ENCODE data around the gene PPP1R12A.
"Not testable (repeated sequence)": the region's sequence is repeated elsewhere in the genome, so short reads cannot be mapped to it uniquely, and the experiment has no call there.

The PPP1R12A gene

GRCh38 chr12:79935021-79935623 lies at the start of gene PPP1R12A:
Gene PPP1R12A, minus strand, starts transcription at chr12:79935097. Its CDS starts 166 bp downstream, at chr12:79934931.
- peak; percentile 91 for DNase-seq

GRCh38 chr12:79983986-79984620 lies 49.2 kb upstream of the PPP1R12A start:
- DNase-seq: no peak

DNA sequence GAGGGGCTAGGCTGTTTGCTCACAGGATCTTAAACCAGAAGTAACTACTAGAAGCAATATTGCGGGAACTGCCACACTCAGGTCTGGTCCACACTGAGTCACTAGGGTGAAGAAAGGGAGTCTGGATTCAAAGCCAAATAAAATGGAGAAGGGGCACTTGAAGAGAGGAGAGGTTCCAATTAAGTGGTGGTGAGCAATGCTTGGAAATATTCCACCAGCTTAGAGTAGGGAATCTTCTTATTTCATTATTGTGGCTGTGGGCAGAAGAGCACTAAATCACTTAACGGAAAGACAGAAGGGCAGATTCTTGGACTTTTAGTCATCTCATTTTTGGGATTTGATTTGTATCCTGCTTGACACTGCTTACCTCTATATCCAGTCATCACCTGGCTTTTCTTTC lies 48.6 kb upstream of the PPP1R12A start:
- peak; percentile 29 for DNase-seq

DNA sequence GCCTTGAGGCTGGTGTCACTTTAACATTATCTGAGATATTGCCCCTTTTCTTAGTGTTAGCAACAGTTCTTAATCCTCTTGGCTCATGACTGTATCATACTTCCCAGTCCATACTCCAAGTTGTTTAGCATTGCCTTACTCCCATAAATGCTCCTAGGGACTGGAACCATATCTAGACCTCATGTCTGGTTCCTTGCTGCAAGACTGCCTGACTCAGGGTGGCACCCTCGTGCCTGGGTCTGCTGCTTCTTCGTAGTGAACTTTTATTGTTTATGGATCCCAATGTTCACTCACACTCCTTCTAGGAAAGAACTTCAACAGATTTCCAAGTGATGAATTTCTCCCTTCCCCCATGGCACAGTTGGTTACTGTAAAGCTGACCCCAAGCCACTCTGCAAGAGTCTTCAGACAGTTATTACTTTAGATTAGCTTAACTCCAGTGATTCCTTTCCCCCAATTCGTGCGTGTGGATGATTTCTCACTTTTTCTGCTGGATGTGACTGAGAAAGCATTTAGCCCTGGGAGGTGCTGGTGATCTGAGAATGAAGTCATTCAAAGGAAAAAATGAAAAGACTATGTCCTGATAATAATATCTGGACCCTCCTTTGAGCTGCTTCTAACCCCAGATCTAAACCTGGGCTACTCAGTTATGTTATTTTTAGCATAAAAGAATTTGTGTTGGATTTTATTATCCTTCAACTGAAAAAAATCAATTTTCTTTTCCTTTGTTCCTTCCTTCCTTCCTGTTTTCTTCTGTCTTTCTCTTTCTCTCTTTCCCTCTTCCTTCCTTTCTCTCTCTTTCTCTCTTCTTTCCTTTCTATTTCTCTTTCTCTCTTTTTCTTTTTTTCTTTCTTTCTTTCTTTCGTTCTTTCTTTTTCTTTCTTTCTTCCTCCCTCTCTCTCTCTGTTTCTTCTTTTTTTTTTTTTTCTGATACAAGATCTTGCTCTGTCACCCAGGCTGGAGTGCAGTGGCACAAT lies 47.5 kb upstream of the PPP1R12A start:
- DNase-seq: no peak

DNA sequence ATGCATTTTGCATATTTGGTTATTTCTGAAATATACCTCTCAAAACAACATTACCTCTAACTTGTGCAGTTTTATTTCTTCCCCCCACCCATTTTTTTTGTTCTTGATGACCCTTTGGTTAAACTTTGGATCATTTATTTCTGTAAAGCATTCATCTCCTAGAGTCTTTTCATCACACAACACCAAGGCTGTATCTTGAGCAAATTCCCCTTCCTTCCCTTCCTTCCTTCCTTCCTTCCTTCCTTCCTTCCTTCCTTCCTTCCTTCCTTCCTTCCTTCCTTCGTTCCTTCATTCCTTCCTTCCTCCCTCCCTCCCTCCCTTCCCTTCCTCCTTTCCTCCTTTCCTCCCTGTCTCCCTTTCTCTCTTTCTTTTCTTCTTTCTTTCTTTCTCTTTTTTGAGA lies 43.8 kb upstream of the PPP1R12A start:
- no peak for DNase-seq

- not testable (repeated sequence) for DNase-seq
Observed at GRCh38 chr12:79977856-79978460, 43.1 kb upstream of the PPP1R12A start.

DNA sequence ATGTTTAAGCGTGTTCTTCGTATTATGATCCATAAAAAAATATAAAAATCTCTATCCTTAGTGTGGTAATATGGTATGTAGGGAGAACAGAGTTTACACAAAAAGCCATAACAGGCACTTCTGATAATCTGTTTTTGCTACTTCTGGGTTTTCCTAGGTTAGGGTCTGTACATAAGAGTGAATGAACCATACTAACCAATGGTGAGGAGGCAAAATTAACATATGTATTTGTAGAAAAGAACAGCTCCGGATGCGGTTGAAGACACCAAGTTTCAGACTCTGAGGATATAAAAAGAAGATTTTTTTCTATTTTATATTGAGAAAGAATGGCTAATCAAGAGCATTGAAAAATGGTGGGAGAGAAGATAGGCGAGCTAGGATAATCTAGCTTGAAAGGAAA lies 40.2 kb upstream of the PPP1R12A start:
- DNase-seq: no peak

DNA sequence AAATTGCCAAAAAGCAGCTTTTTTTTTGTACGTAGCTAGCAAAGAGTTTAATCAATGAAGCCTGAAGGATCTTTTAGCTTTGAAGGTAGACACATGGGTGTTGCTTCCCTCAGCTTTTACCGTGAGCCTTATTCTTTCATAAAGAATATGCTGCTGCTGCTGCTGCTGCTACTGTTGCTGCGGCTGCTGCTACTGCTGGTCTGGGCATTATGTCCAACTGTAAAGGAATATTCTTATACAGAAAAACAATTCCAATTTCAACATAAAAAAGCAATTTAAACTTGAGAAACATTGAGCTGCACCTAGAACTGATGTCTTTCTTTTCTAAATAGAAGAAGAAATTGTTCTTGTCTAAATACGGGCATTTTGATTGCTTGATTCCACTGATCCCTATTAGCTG lies 38.9 kb upstream of the PPP1R12A start:
- DNase-seq: no peak

GRCh38 chr12:79964100-79964627 lies 29.3 kb upstream of the PPP1R12A start:
- DNase-seq: no peak

DNA sequence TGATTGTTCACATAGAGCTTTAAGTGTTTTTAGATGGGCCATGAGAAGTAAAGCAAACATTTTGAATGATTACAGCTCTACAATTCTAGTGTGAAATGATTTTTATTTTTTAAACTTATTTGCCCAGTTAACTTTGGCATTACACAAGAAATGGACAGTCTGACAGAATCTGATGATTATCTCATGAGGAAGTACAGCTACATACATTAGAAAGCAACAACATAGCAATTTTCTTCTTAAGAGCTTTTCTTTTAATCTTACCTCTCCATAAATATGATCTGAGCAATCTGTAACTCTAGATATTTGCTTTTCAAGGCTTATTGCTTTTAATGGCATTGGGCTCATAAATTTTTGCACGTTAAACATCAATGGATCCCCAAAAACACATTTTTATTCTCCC lies 26.5 kb upstream of the PPP1R12A start:
- no peak for DNase-seq

DNA sequence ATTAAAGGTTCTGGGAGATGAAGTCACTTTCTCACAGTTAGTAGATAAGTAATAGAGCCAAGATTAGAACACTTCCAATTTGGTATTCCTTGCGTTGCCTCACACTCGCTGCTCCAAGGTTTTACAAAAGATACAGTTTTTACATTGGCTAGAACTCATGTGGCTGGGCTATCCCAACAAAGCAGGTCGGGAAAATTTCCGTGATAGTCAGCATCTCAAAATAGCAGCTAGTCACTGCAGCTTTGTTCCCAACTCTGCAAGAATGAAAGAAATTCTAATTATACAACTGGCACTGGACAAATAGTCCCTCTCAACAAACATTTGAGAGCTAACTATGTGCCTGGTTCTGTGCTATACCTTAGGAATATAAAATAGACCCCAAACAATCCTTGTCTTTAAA lies 24.6 kb upstream of the PPP1R12A start:
- no peak for DNase-seq

GRCh38 chr12:79956896-79957295 lies 22.0 kb upstream of the PPP1R12A start:
- DNase-seq: no peak

DNA sequence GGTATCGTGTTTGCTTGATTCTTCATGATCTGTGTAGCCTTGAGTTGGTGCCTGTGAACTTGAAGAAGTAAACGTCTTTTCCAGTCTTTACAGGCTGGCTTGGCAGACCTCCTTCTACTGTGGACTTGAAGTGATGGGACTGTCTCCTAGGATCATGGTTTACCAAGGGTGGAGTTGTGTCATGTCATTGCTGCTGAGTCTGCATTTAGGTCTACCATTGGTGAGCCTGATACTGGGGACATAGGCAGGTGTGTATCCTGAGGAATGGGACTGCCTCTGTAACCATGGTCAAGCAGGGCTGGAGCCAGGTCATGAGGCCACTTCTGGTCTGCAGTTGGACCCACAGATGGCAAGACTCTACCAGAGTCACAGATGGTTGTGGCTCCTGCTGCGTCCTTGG lies 20.7 kb upstream of the PPP1R12A start:
- no peak for DNase-seq

DNA sequence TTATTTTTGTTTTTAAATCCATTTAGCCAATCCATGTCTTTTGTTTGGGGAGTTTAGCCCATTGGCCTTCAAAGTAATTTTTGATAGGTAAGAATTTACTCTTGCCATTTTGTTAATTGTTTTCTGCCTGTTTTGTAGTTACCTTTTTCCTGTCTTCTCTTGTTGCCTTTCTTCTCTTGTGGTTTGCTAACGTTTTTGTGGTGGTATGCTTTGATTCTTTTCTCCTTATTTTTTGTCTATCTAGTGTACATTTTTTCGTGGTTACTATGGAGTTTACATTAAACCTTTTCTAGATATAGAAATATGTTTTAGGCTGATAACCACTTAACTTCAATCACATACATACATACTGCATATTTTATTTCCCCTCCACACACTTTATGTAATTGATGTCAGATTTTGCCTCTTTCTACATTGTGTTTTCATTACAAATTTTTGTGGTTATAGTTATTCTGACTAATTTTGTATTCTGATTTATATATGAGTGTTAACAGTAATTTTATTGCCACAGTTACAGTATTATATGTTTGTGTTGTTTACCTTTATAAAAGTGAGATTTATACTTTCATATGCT lies 19.2 kb upstream of the PPP1R12A start:
- no peak for DNase-seq

GRCh38 chr12:79949098-79949497 lies 14.2 kb upstream of the PPP1R12A start:
- DNase-seq: no peak

DNA sequence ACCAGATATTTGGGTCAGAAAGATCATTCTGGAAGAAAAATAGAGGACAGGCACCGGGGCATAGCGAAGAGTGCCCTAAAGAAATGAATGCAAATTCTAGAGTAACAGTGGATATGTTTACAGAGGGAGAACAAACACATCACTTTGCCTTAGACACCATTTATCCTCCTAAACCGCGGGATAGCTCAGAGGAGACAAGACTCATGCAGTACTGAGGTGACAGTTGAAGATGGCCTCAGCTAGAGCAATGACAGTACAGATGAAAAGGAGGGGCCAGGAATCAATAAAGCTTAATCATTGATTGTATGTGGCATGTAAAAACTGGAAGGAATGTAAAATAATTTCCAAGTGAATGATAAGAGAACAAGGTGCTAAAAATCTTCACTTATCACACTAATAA lies 10.5 kb upstream of the PPP1R12A start:
- no peak for DNase-seq

GRCh38 chr12:79944565-79944964 lies 9.7 kb upstream of the PPP1R12A start:
- DNase-seq: no peak

DNA sequence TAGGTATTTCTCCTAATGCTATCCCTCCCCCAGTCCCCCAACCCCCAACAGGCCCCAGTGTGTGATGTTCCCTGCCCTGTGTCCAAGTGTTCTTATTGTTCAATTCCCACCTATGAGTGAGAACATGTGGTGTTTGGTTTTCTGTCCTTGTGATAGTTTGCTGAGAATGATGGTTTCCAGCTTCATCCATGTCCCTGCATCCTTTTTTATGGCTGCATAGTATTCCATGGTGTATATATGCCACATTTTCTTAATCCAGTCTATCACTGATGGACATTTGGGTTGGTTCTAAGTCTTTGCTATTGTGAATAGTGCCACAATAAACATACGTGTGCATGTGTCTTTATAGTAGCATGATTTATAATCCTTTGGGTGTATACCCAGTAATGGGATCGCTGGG lies 7.9 kb upstream of the PPP1R12A start:
- DNase-seq: not testable (repeated sequence)

DNA sequence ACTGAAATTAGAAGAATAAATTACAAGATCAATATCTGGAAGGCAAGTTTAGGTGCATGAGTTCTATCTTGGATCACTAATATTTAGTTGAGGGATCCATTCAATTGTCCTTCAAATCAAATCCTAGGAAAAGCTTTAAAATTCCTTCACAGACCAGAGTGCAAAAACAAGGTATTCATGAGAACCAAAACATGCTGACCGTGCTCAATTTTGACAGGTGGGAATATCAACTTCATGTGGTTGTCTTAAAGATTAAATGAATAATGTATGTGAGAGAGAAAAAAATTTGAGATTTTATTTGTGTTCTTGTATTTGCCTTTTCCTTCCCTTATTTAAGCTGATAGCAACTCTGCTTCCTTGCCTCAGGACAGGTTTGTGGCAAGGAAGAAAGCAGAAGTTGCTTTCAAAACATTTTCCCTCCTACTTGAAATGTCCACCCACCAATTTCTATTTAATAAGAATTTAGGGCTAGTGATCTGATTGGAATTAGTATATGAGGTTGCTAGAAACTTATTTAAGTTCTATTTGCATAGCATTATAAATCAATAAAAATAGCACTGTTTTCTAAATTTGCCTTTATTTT lies 4.9 kb upstream of the PPP1R12A start:
- no peak for DNase-seq

GRCh38 chr12:79938843-79939242 lies 3.9 kb upstream of the PPP1R12A start:
- no peak for DNase-seq

- no peak for DNase-seq
Observed at GRCh38 chr12:79936670-79937069, 1.8 kb upstream of the PPP1R12A start.

GRCh38 chr12:79935624-79936345 lies 888 bp upstream of the PPP1R12A start:
- no peak for DNase-seq
